Trophoblast cell (in vitro differentiated cells and primary cell): ENCODE results near the gene SMPD3.
A peak's percentile ranks its signal among the peaks of the same experiment; 100 is the strongest.

ENCODE experiments used
- DNase-seq, 2 donors: peaks; one replicate each; pipeline ENCODE4 v3.0.0-alpha.2; 2016
- H2AFZ ChIP-seq: 2 replicates; pipeline ENCODE4 v1.6.1; 2013; ENCODE audit warnings: low read length, moderate library complexity, mild to moderate bottlenecking; ENCODE audit not compliant: insufficient read depth, poor library complexity
- H2AK5ac ChIP-seq: 2 replicates; pipeline ENCODE4 v1.6.1; 2013; ENCODE audit warnings: mild to moderate bottlenecking, low read length
- H2BK120ac ChIP-seq: 2 replicates; pipeline ENCODE4 v1.6.1; 2013; ENCODE audit warnings: low read length, mild to moderate bottlenecking, moderate library complexity; ENCODE audit not compliant: insufficient read depth, poor library complexity
- H2BK12ac ChIP-seq: 2 replicates; pipeline ENCODE4 v1.6.1; 2013; ENCODE audit warnings: mild to moderate bottlenecking, low read length, moderate library complexity
- H2BK5ac ChIP-seq: 2 replicates; pipeline ENCODE4 v1.6.1; 2013; ENCODE audit warnings: low read length, low read depth, moderate library complexity, mild to moderate bottlenecking; ENCODE audit not compliant: poor library complexity
- H3K14ac ChIP-seq: 2 replicates; pipeline ENCODE4 v1.6.1; 2013; ENCODE audit warnings: mild to moderate bottlenecking, low read length
- H3K18ac ChIP-seq: 2 replicates; pipeline ENCODE4 v1.6.1; 2013; ENCODE audit warnings: mild to moderate bottlenecking, low read length
- H3K23ac ChIP-seq: 2 replicates; pipeline ENCODE4 v1.6.1; 2013; ENCODE audit warnings: low read length
- H3K27ac ChIP-seq: 2 replicates; pipeline ENCODE4 v1.5.1; 2013; ENCODE audit warnings: low read depth, mild to moderate bottlenecking, inconsistent platforms, low read length, moderate library complexity
- H3K27me3 ChIP-seq: 2 replicates; pipeline ENCODE4 v1.6.1; 2013; ENCODE audit warnings: inconsistent platforms, mild to moderate bottlenecking, low read length, moderate library complexity; ENCODE audit not compliant: insufficient read depth
- H3K36me3 ChIP-seq, 2 experiments: 1 replicate in 1 of 2; 2 replicates in 1 of 2; pipeline ENCODE4 v1.6.1; 2013; ENCODE audit warnings: low read length in 2 of 2, mild to moderate bottlenecking in 2 of 2, moderate library complexity in 1 of 2; ENCODE audit not compliant: insufficient read depth in 2 of 2, control insufficient read depth in 1 of 2
- H3K4ac ChIP-seq: 2 replicates; pipeline ENCODE4 v1.6.1; 2013; ENCODE audit warnings: low read depth, mild to moderate bottlenecking, low read length, moderate library complexity
- H3K4me1 ChIP-seq, 2 experiments: 1 replicate in 1 of 2; 2 replicates in 1 of 2; pipeline ENCODE4 v1.6.1; 2013; ENCODE audit warnings: low read length in 2 of 2, mild to moderate bottlenecking in 2 of 2, moderate library complexity in 1 of 2; ENCODE audit not compliant: insufficient read depth in 2 of 2, control insufficient read depth in 1 of 2
- H3K4me2 ChIP-seq: 2 replicates; pipeline ENCODE4 v1.6.1; 2013; ENCODE audit warnings: inconsistent platforms, mild to moderate bottlenecking, low read length, moderate library complexity
- H3K4me3 ChIP-seq: 2 replicates; pipeline ENCODE4 v1.5.1; 2013; ENCODE audit warnings: mild to moderate bottlenecking, low read depth, low read length, inconsistent platforms
- H3K79me1 ChIP-seq: one replicate; pipeline ENCODE4 v1.6.1; 2013; ENCODE audit warnings: low read length
- H3K79me2 ChIP-seq: 2 replicates; pipeline ENCODE4 v1.6.1; 2013; ENCODE audit warnings: low read length, mild to moderate bottlenecking; ENCODE audit not compliant: control insufficient read depth, insufficient read depth, poor library complexity
- H3K9ac ChIP-seq: 2 replicates; pipeline ENCODE4 v1.6.1; 2013; ENCODE audit warnings: mild to moderate bottlenecking, low read length
- H3K9me3 ChIP-seq: 2 replicates; pipeline ENCODE4 v1.6.1; 2013; ENCODE audit warnings: low read depth, mild to moderate bottlenecking, control low read depth, inconsistent platforms, low read length; ENCODE audit not compliant: insufficient read depth
- H4K12ac ChIP-seq: 2 replicates; pipeline ENCODE4 v1.6.1; 2013; ENCODE audit warnings: low read depth, mild to moderate bottlenecking, low read length, moderate library complexity
- H4K8ac ChIP-seq: 2 replicates; pipeline ENCODE4 v1.6.1; 2013; ENCODE audit warnings: low read depth, mild to moderate bottlenecking, low read length, moderate library complexity
- H4K91ac ChIP-seq: one replicate; pipeline ENCODE4 v1.6.1; 2013; ENCODE audit warnings: low read depth, mild to moderate bottlenecking, low read length, moderate library complexity
- WGBS: extraction: QIAGEN DNeasy Blood & Tissue Kit; methylation state at CpG from one replicate; pipeline ENCODE4 v1.1.7; 2013; ENCODE audit warnings: missing lambda C conversion rate; ENCODE audit not compliant: insufficient read length, insufficient coverage; ENCODE audit errors: extremely low coverage; 5-methylcytosine and 5-hydroxymethylcytosine counted together

The SMPD3 gene

DNA sequence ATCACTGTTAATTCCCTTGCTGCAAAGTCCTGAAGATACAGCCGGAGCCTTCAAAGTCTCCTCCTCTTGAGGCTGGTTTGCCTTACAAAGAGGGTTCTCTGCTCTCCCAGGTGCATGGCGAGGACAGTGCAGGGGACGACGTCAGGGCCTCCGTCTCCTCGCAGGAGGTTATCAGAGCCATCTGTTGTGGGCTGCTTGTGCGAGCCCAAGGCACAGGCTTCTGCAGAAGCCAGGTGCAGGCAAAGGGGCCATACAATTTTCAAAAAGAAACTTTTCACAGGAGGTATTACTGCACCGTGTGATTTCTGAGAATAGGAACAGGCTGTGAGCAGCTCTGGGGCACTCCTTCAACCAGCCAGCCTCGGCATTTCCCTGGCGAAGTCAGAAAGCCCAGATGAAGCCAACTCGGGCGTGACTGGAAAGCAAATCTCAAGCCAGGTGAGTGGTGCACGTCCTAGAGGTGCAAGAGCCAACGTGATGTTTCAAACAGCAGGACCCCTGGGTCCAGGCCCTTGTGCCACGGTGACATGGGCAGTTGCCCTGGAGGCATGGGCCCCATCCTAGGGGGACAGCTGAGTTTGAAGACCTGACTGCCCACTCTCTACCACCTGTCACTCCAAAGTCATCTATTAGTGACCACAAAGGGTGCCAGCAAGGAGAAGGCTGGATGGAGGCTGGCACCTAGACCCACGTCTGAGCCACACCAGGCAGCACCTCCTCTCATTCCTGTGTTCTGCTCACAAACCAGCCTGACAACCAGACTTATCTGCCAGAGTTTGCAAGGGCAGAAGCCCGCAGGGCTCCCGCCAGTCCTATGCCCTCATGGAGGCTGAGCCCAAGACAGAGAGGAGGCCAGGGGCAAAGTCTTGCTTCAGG lies 68.6 kb downstream of the SMPD3 start:
- no peak overlapping the region for H3K9ac ChIP-seq
- H2BK12ac ChIP-seq, result no peak overlapping the region
- no peak for DNase-seq
- no peak overlapping the region for H3K18ac ChIP-seq
- no peaks in the 10 kb centered on the region for H3K27me3 ChIP-seq
- H2BK120ac ChIP-seq, result no peak overlapping the region
- H3K4me2 ChIP-seq, result no peak overlapping the region
- H2BK5ac ChIP-seq, result no peak overlapping the region
- WGBS, result no CpG with 5 or more reads among the region's 18 CpGs
- no peak overlapping the region for H4K91ac ChIP-seq
- peaks cover 29 to 32% of the 10 kb centered on the region in 2 experiments for H3K4me1 ChIP-seq
- no peak overlapping the region for H3K4me3 ChIP-seq
- no peak overlapping the region for H2AFZ ChIP-seq
- H4K8ac ChIP-seq, result no peak overlapping the region
- H3K14ac ChIP-seq, result no peak overlapping the region
- no peaks in the 10 kb centered on the region for H3K79me1 ChIP-seq
- no peak overlapping the region for H3K23ac ChIP-seq
- no peak overlapping the region for H3K27ac ChIP-seq
- no peaks in the 10 kb centered on the region for H3K36me3 ChIP-seq
- H4K12ac ChIP-seq, result no peak overlapping the region
- peaks cover 2% of the 10 kb centered on the region for H3K9me3 ChIP-seq
- H3K4ac ChIP-seq, result no peak overlapping the region
- H2AK5ac ChIP-seq, result no peak overlapping the region
- no peaks in the 10 kb centered on the region for H3K79me2 ChIP-seq

DNA sequence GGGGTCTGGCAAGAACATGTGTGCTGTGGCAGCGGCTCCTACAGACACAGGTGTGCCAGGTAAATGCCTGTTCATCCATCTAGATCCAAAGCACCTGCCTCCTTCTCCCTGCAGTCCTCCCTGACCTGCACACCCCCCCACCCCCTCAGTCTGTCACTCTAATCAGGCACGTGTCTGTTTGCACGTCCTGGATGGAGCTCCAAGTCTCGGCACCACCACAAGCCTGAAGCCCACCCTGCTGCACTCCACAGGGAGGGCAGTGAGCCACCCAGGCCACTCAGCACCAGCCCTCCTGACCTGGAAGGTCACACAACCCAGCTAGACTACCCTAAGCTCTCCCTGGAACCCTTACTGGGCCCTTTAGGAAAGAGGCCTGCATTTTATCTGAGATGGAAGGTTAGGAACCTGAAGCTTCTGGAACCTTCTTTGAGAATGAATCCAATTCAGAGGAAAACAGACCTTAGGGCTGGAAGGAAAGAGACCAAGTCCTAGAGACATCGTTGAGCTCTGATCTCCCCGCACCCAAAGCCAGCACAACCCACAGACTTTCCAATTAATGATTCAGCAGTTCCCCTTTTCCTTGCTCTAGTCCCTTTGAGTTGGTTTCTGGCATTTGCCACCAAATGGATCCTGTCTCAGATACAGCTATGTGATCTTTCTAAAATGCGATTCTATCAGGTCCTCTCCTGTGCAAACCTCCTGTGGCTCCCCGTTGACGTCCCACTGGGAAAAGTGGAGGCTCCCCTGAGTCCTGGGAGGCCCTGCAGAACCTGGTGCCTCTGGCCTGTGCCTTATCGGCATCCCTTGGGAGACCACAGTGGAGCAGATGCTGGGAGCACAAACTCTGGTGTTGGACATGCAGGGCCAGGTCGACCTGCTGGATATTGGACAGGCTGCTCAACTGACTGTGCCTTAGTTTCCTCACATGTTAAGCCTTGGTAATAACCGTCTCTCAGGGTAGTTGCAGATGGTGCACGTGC lies 69.6 kb downstream of the SMPD3 start:
- no peaks in the 10 kb centered on the region for H3K36me3 ChIP-seq
- no peak overlapping the region for H4K8ac ChIP-seq
- H3K18ac ChIP-seq, result no peak overlapping the region
- H2BK12ac ChIP-seq, result no peak overlapping the region
- H2BK120ac ChIP-seq, result no peak overlapping the region
- H3K4ac ChIP-seq, result no peak overlapping the region
- no peak overlapping the region for H3K23ac ChIP-seq
- no peak overlapping the region for H3K4me3 ChIP-seq
- no peak overlapping the region for H2AFZ ChIP-seq
- H4K91ac ChIP-seq, result no peak overlapping the region
- no peak for DNase-seq
- H3K79me2 ChIP-seq, result no peaks in the 10 kb centered on the region
- peaks cover 29 to 30% of the 10 kb centered on the region in 2 experiments for H3K4me1 ChIP-seq
- H3K79me1 ChIP-seq, result no peaks in the 10 kb centered on the region
- no peak overlapping the region for H3K9ac ChIP-seq
- no peaks in the 10 kb centered on the region for H3K27me3 ChIP-seq
- no peak overlapping the region for H2BK5ac ChIP-seq
- WGBS, result no CpG with 5 or more reads among the region's 13 CpGs
- no peak overlapping the region for H4K12ac ChIP-seq
- no peak overlapping the region for H3K27ac ChIP-seq
- no peak overlapping the region for H3K14ac ChIP-seq
- H3K4me2 ChIP-seq, result no peak overlapping the region
- H2AK5ac ChIP-seq, result no peak overlapping the region
- H3K9me3 ChIP-seq, result peaks cover 2% of the 10 kb centered on the region

DNA sequence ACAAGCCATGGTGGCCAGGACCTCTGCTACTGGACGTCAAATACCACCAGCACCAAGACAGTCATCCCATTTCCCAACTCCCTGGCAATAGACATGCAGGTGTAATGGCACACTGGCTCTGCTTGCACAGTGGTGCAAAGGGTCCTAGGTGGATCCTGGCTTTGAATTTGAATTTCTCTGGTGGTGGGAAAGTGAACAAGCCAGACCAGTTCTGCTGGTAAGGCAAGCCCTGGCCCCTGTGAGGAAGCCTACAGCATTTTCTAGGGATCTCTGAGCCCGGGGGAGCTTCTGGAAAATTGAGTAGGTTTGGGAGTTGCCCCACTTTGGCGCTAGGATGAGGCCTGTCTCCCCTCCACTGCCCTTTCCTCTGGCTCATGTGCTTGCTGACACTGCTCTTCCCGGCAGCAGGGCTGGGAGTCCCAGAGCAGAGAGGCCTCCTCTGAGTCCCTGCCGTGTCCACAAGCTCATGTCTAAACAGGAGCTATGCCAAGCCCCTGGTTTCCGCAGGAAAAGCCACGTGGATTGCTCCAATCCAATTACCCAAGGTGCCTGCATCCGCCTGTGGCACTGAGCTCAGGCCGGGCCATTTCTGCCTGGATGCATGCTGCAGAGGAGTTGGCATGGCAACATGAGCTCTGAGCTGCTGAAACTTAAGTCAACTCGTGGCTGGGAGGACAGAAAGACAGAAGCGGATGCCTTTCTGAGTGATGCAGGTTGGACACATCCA lies 70.5 kb downstream of the SMPD3 start:
- Histone ChIP-seq H4K12ac (no peak overlapping the region), H3K4me3 (no peak overlapping the region), H2AK5ac (no peak overlapping the region), H3K27me3 (no peaks in the 10 kb centered on the region), H3K23ac (no peak overlapping the region), H3K9me3 (peaks cover 2% of the 10 kb centered on the region), H3K79me2 (no peaks in the 10 kb centered on the region), H3K14ac (no peak overlapping the region), H3K4me1 (peaks cover 29 to 30% of the 10 kb centered on the region in 2 experiments), H4K91ac (no peak overlapping the region), H3K18ac (no peak overlapping the region), H2BK120ac (no peak overlapping the region), H3K4ac (no peak overlapping the region), H3K36me3 (no peaks in the 10 kb centered on the region), H3K27ac (no peak overlapping the region), H3K4me2 (peak overlapping the region; percentile 23), H2BK12ac (no peak overlapping the region), H4K8ac (no peak overlapping the region), H3K9ac (no peak overlapping the region), H2AFZ (no peak overlapping the region), H2BK5ac (no peak overlapping the region), H3K79me1 (no peaks in the 10 kb centered on the region)
- no CpG with 5 or more reads among the region's 11 CpGs for WGBS
- DNase-seq, result peak in 1 of 2 donors; percentile 22

DNA sequence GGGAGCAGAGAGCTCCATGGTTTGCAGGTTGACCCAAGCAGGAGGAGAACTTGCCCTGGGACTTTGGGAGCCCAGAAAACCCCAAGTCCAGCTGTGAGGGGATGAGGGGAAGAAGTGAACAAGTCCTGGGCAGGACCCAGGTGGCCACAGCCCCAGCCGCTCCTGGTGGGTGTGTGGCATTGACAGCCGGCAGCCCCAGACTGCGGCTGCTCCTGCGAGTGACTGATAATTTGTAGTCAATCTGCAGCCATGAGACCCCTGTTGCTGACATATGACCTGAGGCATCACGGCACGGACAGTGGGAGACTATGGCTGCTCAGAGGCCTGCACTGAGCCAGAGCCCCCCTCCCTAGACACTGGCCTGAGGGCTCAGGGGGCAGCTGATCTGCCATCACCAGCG lies 71.1 kb downstream of the SMPD3 start:
- H3K4ac ChIP-seq, result no peak overlapping the region
- no peaks in the 10 kb centered on the region for H3K27me3 ChIP-seq
- no peak overlapping the region for H2BK120ac ChIP-seq
- no peak overlapping the region for H4K12ac ChIP-seq
- H2AFZ ChIP-seq, result no peak overlapping the region
- no peak overlapping the region for H3K18ac ChIP-seq
- WGBS, result no CpG with 5 or more reads among the region's 7 CpGs
- peaks cover 29 to 30% of the 10 kb centered on the region in 2 experiments for H3K4me1 ChIP-seq
- DNase-seq, result no peak
- no peak overlapping the region for H2BK5ac ChIP-seq
- H3K23ac ChIP-seq, result no peak overlapping the region
- peaks cover 2% of the 10 kb centered on the region for H3K9me3 ChIP-seq
- H3K4me3 ChIP-seq, result no peak overlapping the region
- no peaks in the 10 kb centered on the region for H3K79me1 ChIP-seq
- H4K8ac ChIP-seq, result no peak overlapping the region
- no peaks in the 10 kb centered on the region for H3K36me3 ChIP-seq
- no peaks in the 10 kb centered on the region for H3K79me2 ChIP-seq
- no peak overlapping the region for H3K14ac ChIP-seq
- no peak overlapping the region for H3K27ac ChIP-seq
- H3K9ac ChIP-seq, result no peak overlapping the region
- H2AK5ac ChIP-seq, result no peak overlapping the region
- H2BK12ac ChIP-seq, result no peak overlapping the region
- no peak overlapping the region for H4K91ac ChIP-seq
- no peak overlapping the region for H3K4me2 ChIP-seq
